Stimulated activated CD8-positive, alpha-beta memory T cell treated with anti-CD3 and anti-CD28 coated beads, Interleukin-12 subunit alpha, Interleukin-12 subunit beta, amount 100 ng/mL, for 4 hours (primary cell): ENCODE measurements around the gene MXD4.
"Not testable (repeated sequence)": the region's sequence is repeated elsewhere in the genome, so short reads cannot be mapped to it uniquely, and the experiment has no call there.

ENCODE experiments used
- DNase-seq: peaks from one replicate; pipeline ENCODE4 v3.0.0-alpha.2; 2020; ENCODE audit warnings: low read depth

MXD4 gene

DNA sequence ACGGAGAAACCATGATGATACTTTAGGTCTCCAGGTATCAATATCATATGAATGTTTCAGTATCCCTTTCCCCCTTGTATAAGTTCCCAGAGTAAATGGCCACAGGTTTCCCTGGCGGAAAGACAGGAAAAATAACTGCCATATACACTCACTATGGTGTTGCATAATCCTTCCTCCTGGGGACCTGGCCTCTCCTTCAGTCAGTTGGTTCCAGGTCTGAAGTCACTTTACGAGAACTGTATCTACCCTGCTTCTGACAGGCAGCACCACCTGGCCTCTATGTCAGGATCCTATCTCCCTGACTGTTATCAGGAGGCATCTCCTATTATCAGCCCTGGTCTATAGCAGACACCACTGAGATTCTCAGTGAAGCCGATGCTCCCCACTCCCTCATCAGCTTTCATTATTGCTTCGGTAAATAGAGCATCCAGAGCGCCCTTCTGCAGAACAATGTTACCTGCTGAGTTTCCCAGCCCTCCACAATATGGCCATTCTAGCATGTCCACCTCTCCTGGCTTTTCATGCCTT is 42.6 kb downstream of the MXD4 start:
- DNase-seq, result no peak

DNA sequence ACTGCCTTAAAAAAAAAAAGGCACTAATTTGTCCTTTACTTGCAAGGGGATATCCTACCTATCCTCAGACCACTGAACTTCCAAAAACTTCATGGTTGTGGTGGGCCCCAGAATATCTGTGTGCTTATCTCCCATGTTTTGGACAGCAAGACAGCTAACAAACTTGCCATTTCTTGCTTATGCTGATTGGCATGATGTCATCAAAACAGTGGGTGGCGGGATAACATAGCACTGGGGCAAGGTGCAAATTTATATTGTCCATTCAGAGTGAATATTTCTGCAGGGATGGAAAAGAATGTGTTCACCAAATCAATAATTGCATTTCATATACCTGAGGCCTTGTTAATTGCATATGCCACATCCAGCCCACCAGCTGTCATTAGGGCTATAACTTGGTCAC is 43.5 kb downstream of the MXD4 start:
- no peak for DNase-seq

DNA sequence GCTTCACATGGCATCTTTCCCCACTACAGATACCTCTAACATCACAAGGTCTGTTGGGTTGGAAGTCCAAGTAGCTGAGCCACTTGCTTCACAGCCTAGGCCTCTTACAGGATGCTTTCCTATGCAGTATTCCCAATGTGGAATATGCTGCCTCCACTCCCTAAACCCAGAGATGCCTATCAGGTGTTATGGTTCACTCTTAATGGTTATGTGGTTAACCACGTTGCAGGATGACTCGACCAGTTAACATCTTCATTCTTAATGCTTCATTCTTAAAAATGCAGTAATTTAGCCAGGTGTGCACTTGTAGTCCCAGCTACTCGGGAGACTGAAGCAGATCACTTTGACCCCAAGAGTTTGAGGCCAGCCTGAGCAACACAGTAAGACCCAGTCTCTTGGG is 44.2 kb downstream of the MXD4 start:
- no peak for DNase-seq

DNA sequence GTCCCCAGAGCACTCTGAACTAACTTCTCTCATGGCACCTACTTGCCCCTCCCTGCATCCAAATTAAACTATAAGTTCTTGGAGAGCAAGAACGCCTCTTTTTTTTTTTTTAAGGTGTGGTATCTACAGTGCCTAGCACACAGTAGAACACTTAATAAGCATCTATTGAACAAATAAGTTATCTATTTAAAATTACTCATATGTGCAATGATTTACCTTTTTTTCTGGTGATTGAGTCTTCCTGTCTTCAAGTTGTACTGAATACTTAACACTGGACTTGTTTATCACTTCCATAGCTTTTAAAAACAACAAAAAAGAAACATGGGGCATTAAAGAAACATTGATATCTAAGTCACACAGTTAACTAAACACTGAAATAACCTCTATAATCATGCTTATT is 49.1 kb downstream of the MXD4 start:
- no peak for DNase-seq

DNA sequence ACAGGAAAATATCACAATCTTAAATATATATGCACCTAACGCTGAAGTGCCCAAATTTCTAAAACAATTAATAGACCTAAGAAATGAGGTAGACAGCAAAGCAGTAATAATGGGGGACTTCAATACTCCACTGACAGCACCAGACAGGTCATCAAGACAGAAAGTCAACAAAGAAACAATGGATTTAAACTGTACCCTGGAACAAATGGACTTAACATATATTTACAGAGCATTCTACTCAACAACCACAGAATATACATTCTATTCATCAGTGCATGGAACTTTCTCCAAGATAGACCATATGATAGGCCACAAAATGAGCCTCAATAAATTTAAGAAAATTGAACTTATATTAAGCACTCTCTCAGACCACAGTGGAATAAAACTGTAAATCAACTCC is 59.1 kb downstream of the MXD4 start:
- DNase-seq, result not testable (repeated sequence)
